NB4 (cell line): Measurements from ENCODE around the gene MARCO.
A peak's percentile ranks its signal among the peaks of the same experiment; 100 is the strongest.

Source experiments
- DNase-seq: peaks from one replicate; pipeline ENCODE4 v3.0.0; 2010; ENCODE audit warnings: low read depth
- H3K4me3 ChIP-seq: one replicate; pipeline ENCODE4 v1.5.1; 2011; ENCODE audit warnings: mild to moderate bottlenecking, low read depth, low read length, moderate library complexity
- MAX ChIP-seq: IDR thresholded peaks from 2 replicates; pipeline ENCODE4 v1.6.1; 2011; ENCODE audit warnings: low read depth, low read length
- MYC ChIP-seq: IDR thresholded peaks from 2 replicates; pipeline ENCODE4 v1.6.1; 2011; ENCODE audit warnings: low read depth, low read length
- POLR2A ChIP-seq: IDR thresholded peaks from 2 replicates; pipeline ENCODE4 v1.6.1; 2011; ENCODE audit warnings: mild to moderate bottlenecking; ENCODE audit not compliant: insufficient read length; ENCODE audit errors: extremely low read depth
- TF ChIP-seq, protein P1 (sequence below): IDR thresholded peaks from one replicate; pipeline ENCODE4 v1.5.1; 2012; ENCODE audit warnings: low read depth, low read length

Gene MARCO

DNA sequence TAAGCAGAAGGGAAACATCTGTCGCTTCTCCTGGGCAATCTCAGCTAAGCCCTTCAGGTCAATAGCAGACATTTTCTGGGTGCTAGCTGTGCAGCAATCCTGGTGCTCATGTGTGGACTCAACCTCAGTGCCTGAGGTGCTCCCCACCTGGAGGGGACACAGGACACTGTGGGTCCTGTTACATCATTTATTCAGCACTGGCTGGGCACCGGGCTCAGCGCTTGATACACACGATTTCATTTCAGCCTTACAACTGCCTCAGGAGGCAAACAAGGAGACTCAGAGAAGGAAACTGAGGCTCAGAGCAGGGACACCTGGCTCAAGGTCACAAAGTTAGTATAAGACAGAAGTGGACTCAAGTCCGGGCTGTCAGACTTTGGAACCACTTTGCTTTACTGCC, 46.7 kb downstream of the MARCO start:
- no peak overlapping the region for H3K4me3 ChIP-seq
- DNase-seq, result no peak
- no peak for TF ChIP-seq MYC
- no peak for TF ChIP-seq POLR2A
- no peak for TF ChIP-seq MAX
- TF ChIP-seq, protein P1, sequence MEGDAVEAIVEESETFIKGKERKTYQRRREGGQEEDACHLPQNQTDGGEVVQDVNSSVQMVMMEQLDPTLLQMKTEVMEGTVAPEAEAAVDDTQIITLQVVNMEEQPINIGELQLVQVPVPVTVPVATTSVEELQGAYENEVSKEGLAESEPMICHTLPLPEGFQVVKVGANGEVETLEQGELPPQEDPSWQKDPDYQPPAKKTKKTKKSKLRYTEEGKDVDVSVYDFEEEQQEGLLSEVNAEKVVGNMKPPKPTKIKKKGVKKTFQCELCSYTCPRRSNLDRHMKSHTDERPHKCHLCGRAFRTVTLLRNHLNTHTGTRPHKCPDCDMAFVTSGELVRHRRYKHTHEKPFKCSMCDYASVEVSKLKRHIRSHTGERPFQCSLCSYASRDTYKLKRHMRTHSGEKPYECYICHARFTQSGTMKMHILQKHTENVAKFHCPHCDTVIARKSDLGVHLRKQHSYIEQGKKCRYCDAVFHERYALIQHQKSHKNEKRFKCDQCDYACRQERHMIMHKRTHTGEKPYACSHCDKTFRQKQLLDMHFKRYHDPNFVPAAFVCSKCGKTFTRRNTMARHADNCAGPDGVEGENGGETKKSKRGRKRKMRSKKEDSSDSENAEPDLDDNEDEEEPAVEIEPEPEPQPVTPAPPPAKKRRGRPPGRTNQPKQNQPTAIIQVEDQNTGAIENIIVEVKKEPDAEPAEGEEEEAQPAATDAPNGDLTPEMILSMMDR, result no peak

DNA sequence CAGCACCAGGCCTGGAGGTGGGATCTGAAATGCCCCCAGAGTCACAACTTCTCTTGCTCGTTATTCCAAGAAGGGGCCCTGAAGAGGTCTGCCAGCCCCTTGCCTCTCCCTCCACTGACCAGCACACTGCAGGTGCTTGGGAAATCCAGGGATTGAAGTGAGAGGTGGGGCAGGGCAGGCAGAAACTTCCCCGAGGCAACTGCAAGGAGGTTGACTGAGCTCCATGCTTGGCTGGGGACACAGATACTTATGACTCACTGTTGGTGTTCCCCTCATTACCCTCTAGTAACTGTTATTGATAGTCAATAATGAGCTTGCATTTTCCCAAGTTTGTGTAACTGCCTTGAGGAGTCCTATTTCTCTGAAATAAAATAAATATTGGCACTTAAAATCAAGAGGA, 47.5 kb downstream of the MARCO start:
- H3K4me3 ChIP-seq, result no peak overlapping the region
- no peak for TF ChIP-seq MYC
- no peak for TF ChIP-seq POLR2A
- TF ChIP-seq, protein P1, result no peak
- no peak for TF ChIP-seq MAX
- no peak for DNase-seq

GRCh38 chr2:118990757-118991545, 49.0 kb downstream of the MARCO start:
- H3K4me3 ChIP-seq, result no peak overlapping the region
- no peak for TF ChIP-seq MAX
- TF ChIP-seq POLR2A, result no peak
- TF ChIP-seq, protein P1, result no peak
- no peak for TF ChIP-seq MYC
- no peak for DNase-seq

DNA sequence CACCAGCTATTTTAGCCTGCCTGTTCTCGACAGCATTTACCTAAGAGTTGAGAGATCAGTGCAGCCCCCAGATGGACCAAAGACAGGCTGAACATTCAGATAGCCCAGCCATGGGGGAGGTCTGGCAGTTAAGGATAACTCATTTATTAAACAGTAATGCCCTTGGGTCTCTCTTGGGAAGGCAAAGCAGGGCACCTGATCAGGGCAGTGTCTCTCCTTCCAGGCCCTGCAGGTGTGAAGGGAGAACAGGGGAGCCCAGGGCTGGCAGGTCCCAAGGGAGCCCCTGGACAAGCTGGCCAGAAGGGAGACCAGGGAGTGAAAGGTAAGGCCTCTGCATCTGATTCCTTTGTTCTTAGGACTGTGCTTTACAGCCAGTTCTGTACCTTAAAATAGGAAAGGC, 49.6 kb downstream of the MARCO start:
- TF ChIP-seq, protein P1, result no peak
- no peak for TF ChIP-seq MAX
- TF ChIP-seq POLR2A, result no peak
- no peak for TF ChIP-seq MYC
- no peak for DNase-seq
- no peak overlapping the region for H3K4me3 ChIP-seq

DNA sequence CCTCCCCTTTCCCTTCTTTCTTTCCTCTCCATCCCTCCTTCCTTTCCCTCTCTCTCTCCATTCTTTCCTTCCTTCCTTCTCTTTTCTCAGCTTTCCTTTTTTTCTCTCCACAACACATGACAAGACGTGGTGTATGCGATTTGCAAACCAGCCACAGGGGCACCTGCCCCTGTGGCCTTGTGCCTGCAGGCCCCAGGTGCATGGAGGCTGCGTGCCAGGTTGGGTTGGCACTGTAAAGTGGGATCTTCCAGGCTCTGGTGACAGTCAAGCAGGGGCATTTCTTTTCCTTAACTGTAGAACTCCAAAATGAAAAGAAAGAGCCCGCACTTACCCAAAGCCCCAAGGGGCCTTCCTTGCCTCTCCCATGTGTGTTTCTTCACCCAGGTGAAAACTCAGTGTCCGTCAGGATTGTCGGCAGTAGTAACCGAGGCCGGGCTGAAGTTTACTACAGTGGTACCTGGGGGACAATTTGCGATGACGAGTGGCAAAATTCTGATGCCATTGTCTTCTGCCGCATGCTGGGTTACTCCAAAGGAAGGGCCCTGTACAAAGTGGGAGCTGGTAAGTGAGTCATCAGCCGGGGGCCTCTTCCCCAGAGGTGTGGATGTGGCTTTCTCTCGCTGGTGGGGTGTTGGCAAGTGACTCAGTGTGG, 50.9 kb downstream of the MARCO start:
- TF ChIP-seq MAX (no peak), MYC (no peak), POLR2A (no peak)
- TF ChIP-seq, protein P1, result no peak
- H3K4me3 ChIP-seq, result no peak overlapping the region
- peak; percentile 87 for DNase-seq
